T-helper 17 cell (primary cell): ENCODE measurements around the gene TUBB4A. TPM values are rescaled to one million over a fixed set of nuclear protein-coding genes. Genes with fewer than 3 reads are reported as not detected.

Experiments
- ATAC-seq: fragments of 150-1000 bp; cut with Tn5 transposase; 2 replicates; pipeline ENCODE4 v1.10.0; 2021; ENCODE audit warnings: mild to moderate bottlenecking, moderate library complexity
- DNase-seq, 3 donors: peaks; one replicate each; pipeline versions ENCODE4 v3.0.0 to v3.0.0-alpha.2; 2020 to 2021
- H3K9me3 ChIP-seq: one replicate; pipeline ENCODE4 v1.7.0; 2013; ENCODE audit warnings: low read length, mild to moderate bottlenecking; ENCODE audit not compliant: control insufficient read depth, poor library complexity, severe bottlenecking
- H3K27ac Mint-ChIP-seq: one replicate; pipeline ENCODE4 v1.8.0; 2022; ENCODE audit warnings: mild to moderate bottlenecking, moderate library complexity, mixed read lengths
- H3K27me3 Mint-ChIP-seq: one replicate; pipeline ENCODE4 v1.8.0; 2022; ENCODE audit warnings: mixed read lengths
- H3K36me3 Mint-ChIP-seq: one replicate; pipeline ENCODE4 v1.8.0; 2022; ENCODE audit warnings: low read depth, mixed read lengths
- H3K4me1 Mint-ChIP-seq: one replicate; pipeline ENCODE4 v1.8.0; 2022; ENCODE audit warnings: mild to moderate bottlenecking, mixed read lengths
- H3K4me3 Mint-ChIP-seq: one replicate; pipeline ENCODE4 v1.8.0; 2022; ENCODE audit warnings: mild to moderate bottlenecking, moderate library complexity, mixed read lengths
- total RNA-seq, 4 donors: library from RNA in 2 of 4; stranded (reverse) in 2 of 4; gene quantifications; one replicate each; pipeline ENCODE4 v1.2.3 and lab custom pipeline; 2022 to 2026

Gene TUBB4A
- total RNA-seq, 2 donors from 2014 or later: 1.5 to 1.6 TPM

DNA sequence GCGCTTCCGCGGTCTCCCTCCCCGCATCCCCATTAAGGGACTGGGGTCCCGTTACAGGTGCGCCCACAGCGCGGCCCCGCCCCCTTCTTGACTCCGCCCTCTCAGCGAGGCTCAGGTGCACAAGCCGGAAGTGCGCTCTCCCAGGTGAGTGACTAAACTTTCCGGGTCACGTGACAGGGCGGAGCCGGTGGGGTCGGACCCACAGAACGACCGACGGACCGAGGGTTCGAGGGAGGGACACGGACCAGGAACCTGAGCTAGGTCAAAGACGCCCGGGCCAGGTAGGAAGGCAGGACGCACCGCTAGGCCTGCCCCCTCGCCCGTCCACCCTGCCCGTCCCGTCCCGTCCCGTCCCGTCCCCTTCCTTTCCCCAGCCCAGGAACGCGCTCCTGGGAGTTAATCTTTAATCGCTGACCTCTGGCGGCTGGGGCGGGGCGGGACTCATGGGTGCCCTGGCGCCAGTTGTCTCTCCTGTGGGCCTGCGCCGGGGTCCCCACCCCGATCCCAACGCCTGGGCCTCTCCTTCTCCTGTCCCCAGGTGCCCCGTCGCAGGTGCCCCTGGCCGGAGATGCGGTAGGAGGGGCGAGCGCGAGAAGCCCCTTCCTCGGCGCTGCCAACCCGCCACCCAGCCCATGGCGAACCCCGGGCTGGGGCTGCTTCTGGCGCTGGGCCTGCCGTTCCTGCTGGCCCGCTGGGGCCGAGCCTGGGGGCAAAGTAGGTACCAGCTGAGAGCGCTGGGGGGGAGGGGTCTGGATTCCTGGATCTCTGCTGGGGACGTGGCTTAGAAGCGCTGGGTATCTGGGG lies 37.8 kb downstream of the TUBB4A start, which contains the start of gene CRB3:
Gene CRB3 (plus strand): TSS at position 202 of the 804 bp plus-strand sequence. CDS start 431 bp downstream, at position 633.
- Mint-ChIP-seq H3K4me1 (peaks cover 18% of the 10 kb centered on the region), H3K4me3 (peak within 1 kb of the TSS; percentile 71), H3K27ac (no peak within 1 kb of the TSS), H3K36me3 (peaks cover 6% of the 10 kb centered on the region), H3K27me3 (no peaks in the 10 kb centered on the region)
- peak in 1 of 3 donors; percentile 23 for DNase-seq
- no peak for ATAC-seq
- no peaks in the 10 kb centered on the region for H3K9me3 ChIP-seq

DNA sequence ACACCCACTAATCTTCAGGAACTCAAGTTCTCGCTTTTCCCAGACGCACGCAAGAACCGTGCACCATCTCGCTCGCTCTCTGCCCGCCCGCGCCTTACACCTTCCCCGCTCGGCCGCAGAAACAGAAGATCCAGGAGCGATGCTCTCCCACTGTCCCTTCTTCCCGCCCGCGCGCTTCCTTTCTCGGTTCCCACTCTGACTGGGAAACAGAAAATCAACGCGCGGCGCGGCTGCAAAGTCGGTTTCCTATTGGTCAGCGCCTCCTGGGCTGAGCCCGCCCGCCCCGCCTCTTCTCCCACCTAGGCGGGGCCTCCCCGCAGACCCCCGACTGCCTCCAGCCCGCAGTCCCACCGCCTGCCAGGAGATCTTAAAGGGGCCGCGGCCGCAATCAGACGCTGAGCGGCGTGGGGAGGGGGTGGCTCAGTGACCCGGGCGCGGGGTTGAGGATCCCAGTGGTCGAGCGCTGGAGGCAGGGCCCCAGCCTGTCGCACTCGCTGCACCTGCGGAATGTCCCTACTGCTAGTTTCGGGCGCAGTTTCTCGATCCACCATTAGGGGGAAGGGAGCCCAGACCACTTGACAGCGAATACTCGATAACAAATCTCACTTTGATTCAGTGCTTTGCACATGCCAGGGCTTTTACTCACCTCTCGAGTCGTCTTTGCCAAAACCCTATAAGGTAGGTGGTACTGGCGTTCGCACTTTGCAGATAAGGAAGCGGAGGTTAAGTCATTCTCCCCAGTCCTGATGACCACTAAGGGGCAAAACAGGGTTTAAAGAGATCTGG lies 41.8 kb downstream of the TUBB4A start:
- no peaks in the 10 kb centered on the region for H3K9me3 ChIP-seq
- H3K27me3 Mint-ChIP-seq: no peaks in the 10 kb centered on the region
- H3K36me3 Mint-ChIP-seq: peaks cover 3% of the 10 kb centered on the region
- H3K27ac Mint-ChIP-seq: peak overlapping the region; percentile 95
- peaks cover 16% of the 10 kb centered on the region for H3K4me1 Mint-ChIP-seq
- ATAC-seq (peak; percentile 87), DNase-seq (peak; percentile 89 to 94 (median 93))
- H3K4me3 Mint-ChIP-seq: peak overlapping the region; percentile 100

- DNase-seq (peak; percentile 40 to 55 (median 48)), ATAC-seq (peak; percentile 13)
- H3K9me3 ChIP-seq: no peaks in the 10 kb centered on the region
- peak within 1 kb of the TSS; percentile 95 for H3K27ac Mint-ChIP-seq
- H3K4me1 Mint-ChIP-seq: peaks cover 12% of the 10 kb centered on the region
- H3K27me3 Mint-ChIP-seq: no peaks in the 10 kb centered on the region
- peaks cover 3% of the 10 kb centered on the region for H3K36me3 Mint-ChIP-seq
- H3K4me3 Mint-ChIP-seq: peak within 1 kb of the TSS; percentile 100
These were observed 42.6 kb downstream of the TUBB4A start, which contains the start of gene SLC25A23 for GRCh38 chr19:6459262-6460098. Gene SLC25A23 (minus strand): TSS chr19:6459792. CDS start chr19:6459628, 164 bp downstream.

GRCh38 chr19:6458695-6459261 lies 43.3 kb downstream of the TUBB4A start:
- H3K4me1 Mint-ChIP-seq: peaks cover 12% of the 10 kb centered on the region
- DNase-seq: no peak
- peak overlapping the region; percentile 100 for H3K4me3 Mint-ChIP-seq
- no peaks in the 10 kb centered on the region for H3K27me3 Mint-ChIP-seq
- peak overlapping the region; percentile 95 for H3K27ac Mint-ChIP-seq
- H3K9me3 ChIP-seq: no peaks in the 10 kb centered on the region
- H3K36me3 Mint-ChIP-seq: peaks cover 3% of the 10 kb centered on the region
- no peak for ATAC-seq

DNA sequence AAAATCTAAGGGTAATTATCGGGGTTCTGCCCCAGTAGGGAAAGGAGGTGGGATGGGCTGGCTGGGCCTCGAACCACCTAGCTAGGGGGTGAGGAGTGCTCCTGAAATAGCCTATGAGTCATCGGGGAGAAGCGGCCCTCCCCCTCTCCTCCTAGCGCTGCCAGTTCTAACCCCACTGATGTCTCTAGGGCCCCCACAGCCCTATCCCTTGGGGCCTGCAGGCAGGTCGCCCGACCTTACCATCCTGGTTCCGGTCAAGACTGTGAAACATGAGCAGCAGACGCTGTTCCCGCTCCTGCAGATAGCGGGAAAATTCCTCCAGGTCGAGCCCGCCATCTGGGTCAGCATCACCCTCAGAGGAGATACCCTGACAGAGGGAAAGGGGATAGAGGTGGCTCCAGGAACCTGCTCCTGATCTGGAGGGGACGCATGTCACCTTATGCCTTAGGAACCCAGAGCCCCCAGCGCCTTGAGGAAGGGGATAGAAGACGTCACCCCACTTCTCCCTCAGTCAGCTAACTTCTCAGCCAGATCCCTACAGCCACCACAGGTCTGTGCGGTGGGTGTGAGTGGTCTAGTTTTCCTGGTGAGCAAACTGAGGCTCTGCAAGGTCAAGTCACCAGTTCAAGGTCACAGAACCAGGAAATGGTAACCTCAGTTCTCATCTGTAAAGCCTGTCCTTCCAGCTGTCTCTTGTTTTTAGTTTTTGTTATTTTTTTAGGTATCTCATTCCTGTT lies 44.0 kb downstream of the TUBB4A start:
- Mint-ChIP-seq H3K27me3 (no peaks in the 10 kb centered on the region), H3K4me3 (peak overlapping the region; percentile 100), H3K36me3 (peaks cover 3% of the 10 kb centered on the region), H3K4me1 (peaks cover 12% of the 10 kb centered on the region), H3K27ac (peak overlapping the region; percentile 95)
- no peaks in the 10 kb centered on the region for H3K9me3 ChIP-seq
- no peak for DNase-seq
- ATAC-seq: no peak

- no peak overlapping the region for H3K4me3 Mint-ChIP-seq
- H3K9me3 ChIP-seq: no peaks in the 10 kb centered on the region
- H3K4me1 Mint-ChIP-seq: peaks cover 12% of the 10 kb centered on the region
- no peaks in the 10 kb centered on the region for H3K27me3 Mint-ChIP-seq
- DNase-seq (no peak), ATAC-seq (no peak)
- H3K36me3 Mint-ChIP-seq: peaks cover 3% of the 10 kb centered on the region
- H3K27ac Mint-ChIP-seq: no peak overlapping the region
These were observed 46.2 kb downstream of the TUBB4A start for GRCh38 chr19:6455924-6456323.

- Mint-ChIP-seq H3K4me3 (no peak overlapping the region), H3K27me3 (no peaks in the 10 kb centered on the region), H3K27ac (no peak overlapping the region), H3K4me1 (peaks cover 6% of the 10 kb centered on the region), H3K36me3 (no peaks in the 10 kb centered on the region)
- no peak for ATAC-seq
- no peaks in the 10 kb centered on the region for H3K9me3 ChIP-seq
- no peak for DNase-seq
These were observed 48.1 kb downstream of the TUBB4A start for GRCh38 chr19:6453951-6454565.

DNA sequence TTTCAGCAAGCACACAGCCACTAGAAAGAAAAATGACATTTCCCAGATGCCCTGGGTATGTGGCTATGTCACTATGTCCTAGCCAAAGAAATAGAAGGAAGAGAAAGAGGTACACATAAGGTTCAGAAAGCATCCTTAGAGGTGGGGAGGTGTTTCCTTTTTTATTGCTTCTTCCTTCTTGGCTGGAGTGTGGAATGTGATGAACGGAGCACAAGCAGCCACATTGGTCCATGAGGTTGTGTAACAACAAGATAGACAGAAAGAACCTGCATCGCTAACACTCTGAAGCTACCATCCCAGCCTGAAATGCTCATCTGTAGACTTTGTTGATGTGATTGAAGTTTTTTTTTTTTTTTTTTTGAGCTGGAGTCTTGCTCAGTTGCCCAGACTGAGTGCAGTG lies 49.2 kb downstream of the TUBB4A start:
- DNase-seq: no peak
- H3K9me3 ChIP-seq: no peaks in the 10 kb centered on the region
- ATAC-seq: no peak
- Mint-ChIP-seq H3K27me3 (no peaks in the 10 kb centered on the region), H3K27ac (no peak overlapping the region), H3K36me3 (no peaks in the 10 kb centered on the region), H3K4me1 (no peaks in the 10 kb centered on the region), H3K4me3 (no peak overlapping the region)

- Mint-ChIP-seq H3K36me3 (no peaks in the 10 kb centered on the region), H3K27ac (no peak overlapping the region), H3K4me1 (no peaks in the 10 kb centered on the region), H3K27me3 (no peaks in the 10 kb centered on the region), H3K4me3 (no peak overlapping the region)
- ATAC-seq: no peak
- no peak for DNase-seq
- no peaks in the 10 kb centered on the region for H3K9me3 ChIP-seq
These were observed 49.9 kb downstream of the TUBB4A start for GRCh38 chr19:6452223-6452614.

DNA sequence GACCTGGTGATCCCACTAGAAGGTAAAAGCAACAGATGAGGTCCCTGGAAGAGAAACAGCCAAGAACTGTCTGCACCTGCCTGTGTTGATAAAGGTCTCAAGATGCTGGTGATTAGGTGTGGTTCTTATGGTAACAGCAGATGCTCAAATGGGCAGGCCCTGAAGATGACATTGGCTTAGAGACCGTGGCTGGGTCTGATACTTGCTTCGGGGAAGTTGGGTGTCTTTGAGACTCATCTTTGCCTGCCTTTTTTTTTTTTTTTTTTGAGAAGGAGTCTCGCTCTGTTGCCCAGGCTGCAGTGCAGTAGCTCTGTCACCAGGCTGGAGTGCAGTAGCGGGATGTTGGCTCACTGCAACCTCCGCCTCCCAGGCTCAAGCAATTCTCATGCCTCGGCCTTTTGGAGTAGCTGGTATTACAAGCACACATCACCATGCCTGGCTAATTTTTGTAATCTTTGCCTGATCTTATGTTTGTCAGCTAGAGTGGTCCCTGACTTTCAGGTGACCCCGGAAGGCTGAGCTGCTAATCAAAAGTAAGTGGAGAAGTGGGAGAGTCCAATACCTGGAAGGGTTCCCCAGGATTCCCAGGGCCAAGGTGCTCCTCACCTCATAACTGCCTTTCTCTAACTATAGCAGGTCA lies 50.4 kb downstream of the TUBB4A start:
- Mint-ChIP-seq H3K4me3 (no peak overlapping the region), H3K27me3 (no peaks in the 10 kb centered on the region), H3K27ac (no peak overlapping the region), H3K36me3 (no peaks in the 10 kb centered on the region), H3K4me1 (no peaks in the 10 kb centered on the region)
- ATAC-seq: no peak
- H3K9me3 ChIP-seq: no peaks in the 10 kb centered on the region
- no peak for DNase-seq

DNA sequence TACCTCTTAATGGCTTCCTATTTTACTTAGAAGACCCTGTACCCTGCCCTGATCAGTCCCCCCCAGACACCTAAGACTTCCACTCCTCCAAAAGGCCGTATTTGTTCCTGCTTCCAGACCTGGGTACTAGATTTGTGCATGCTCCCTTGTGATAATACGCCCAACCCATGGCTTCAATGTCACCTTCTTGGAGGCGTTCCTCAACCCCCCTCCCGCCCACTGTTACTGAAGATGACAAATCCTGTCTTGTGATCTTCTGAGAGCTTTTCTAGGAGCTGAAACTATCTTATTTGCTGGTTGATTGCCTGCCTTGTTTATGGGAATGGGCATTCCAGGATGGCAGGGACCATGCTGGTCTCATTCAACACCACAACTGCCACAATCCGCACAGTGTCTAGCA lies 51.9 kb downstream of the TUBB4A start:
- H3K9me3 ChIP-seq: no peaks in the 10 kb centered on the region
- DNase-seq (no peak), ATAC-seq (no peak)
- Mint-ChIP-seq H3K4me3 (no peak overlapping the region), H3K4me1 (no peaks in the 10 kb centered on the region), H3K36me3 (no peaks in the 10 kb centered on the region), H3K27me3 (no peaks in the 10 kb centered on the region), H3K27ac (no peak overlapping the region)
